Left lobe of liver (tissue), 2 donors: ENCODE data around the gene MCM3AP. TPM values are rescaled to one million over a fixed set of nuclear protein-coding genes. Genes with fewer than 3 reads are reported as not detected.

Experiments
- ATAC-seq: fragments of 200-7000 bp; cut with Tn5 transposase; one replicate; pipeline ENCODE4 v1.9.1; 2020; ENCODE audit warnings: mild to moderate bottlenecking, moderate library complexity
- DNase-seq: peaks from one replicate; pipeline ENCODE4 v3.0.0-alpha.2; 2020; ENCODE audit warnings: low spot score
- total RNA-seq: library from RNA; stranded (reverse); gene quantifications from one replicate; pipeline ENCODE4 v1.2.1, GENCODE V29; 2021
- donor health status: DM: no; HTN: no; CAD: no; lungs with moderate emphysema.
- donor health status: DM: no; HTN: yes; CAD: no.

The MCM3AP gene
- total RNA-seq, 1 donor from 2014 or later = 46.9 TPM

DNA sequence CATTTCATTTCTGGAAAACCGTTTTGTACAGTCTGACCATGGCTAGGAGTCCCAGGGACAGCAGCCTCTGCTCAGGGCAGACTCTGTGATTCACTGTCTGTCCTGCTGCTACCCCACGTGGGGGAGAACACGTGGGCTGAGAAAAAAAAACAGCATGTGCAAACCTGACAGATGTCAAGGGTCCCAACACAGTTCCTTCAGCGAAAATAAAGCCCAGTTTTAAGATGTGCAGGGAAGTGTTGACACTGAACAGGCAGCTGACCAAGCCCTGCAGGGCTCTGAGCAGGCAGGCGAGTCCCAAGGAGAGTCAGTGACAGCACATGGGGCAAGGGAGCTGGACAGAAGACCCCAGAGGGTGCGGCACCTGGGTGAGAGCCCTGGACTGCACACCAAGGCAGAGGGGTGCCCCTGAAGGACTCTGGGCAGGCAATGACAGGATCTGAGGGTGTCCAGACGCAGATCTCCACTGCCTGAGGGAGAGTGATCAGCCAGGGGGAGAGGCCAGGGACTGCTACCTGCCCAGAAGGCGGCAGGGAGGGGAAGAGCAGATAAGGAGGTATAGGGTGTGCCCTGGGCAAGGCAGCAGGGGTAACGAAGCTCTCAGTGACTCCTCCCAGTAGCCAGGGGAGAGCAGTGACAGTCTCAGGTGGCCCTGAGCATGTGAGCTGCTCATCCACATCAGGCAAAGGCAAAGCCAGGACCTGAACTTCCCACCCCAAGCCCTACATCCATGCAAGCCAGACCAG is 96.0 kb downstream of the MCM3AP start:
- no peak for DNase-seq
- ATAC-seq = no peak

DNA sequence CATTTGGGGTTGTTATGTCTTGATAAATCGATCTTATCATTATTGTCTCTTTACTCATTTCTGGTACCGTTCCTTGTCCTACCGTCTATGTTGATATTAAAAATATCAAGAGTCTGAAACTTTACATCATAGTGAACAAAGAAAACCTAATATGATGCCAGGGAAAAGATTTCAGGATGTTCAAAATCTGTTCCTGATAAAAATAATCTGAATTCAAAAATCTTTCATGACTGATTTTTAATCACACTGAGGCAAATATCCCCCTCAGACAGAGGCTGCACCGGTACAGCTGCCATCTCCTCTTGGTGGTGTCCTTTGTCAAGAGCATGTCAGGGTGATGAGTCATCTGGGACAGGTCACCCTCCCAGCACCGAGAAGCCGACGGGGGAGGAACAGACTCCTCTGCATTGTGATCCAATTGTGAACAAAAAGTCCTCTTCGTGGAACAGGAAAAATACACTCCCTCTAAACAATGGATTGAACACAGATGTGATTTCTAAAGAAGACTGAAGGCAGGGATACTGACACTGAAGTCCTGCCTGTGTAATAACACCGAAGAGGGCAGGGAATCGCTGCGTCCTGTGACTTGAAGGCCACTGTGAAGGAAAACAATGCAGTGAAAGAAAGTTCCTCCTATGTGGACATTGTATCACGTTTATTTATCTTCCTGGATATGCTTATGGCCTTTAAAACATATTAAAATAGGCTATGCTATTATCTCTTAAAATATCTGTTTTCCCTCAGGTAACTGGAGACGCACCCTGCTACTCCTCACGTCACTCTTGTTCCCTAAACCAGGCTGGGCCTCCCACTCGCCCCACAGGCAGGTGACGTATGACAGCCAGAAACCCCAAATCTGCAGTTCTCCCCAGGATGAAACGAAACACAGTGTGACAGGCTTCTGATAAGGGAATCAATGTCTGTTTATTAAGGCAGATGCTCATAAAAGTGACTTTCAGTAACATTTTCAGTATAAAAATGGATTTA is 96.9 kb downstream of the MCM3AP start:
- DNase-seq (no peak), ATAC-seq (peak; percentile 31)

GRCh38 chr21:46187814-46188213 is 97.6 kb downstream of the MCM3AP start:
- DNase-seq (no peak), ATAC-seq (no peak)

GRCh38 chr21:46187261-46187660 is 98.2 kb downstream of the MCM3AP start:
- no peak for DNase-seq
- ATAC-seq = no peak

- DNase-seq (no peak), ATAC-seq (no peak)
Measured at GRCh38 chr21:46185716-46186115, 99.7 kb downstream of the MCM3AP start.

Other genes starting within 250 kb of the MCM3AP start
- 34.9 TPM for gene COL6A2, start 187.5 kb downstream of the MCM3AP start, total RNA-seq
- gene FTCD, start 130.0 kb downstream of the MCM3AP start, total RNA-seq = 668 TPM
- gene SPATC1L, start 101.2 kb downstream of the MCM3AP start, total RNA-seq = 0.40 TPM
- 67.9 TPM for gene LSS, start 56.8 kb downstream of the MCM3AP start, total RNA-seq
- gene YBEY, start 731 bp upstream of the MCM3AP start, total RNA-seq = 6.0 TPM
- 2.1 TPM for gene C21orf58, start 38.3 kb upstream of the MCM3AP start, total RNA-seq
- gene PCNT, start 38.5 kb upstream of the MCM3AP start, total RNA-seq = 13.2 TPM
- gene DIP2A, start 173.3 kb upstream of the MCM3AP start, total RNA-seq = 15.2 TPM